Neural progenitor cell (in vitro differentiated cells): ENCODE data around the gene IPO4. TPM values are rescaled to one million over a fixed set of nuclear protein-coding genes. Genes with fewer than 3 reads are reported as not detected.

Experiments
- DNase-seq: peaks from one replicate; pipeline ENCODE4 v3.0.0-alpha.2; 2016; ENCODE audit warnings: low spot score
- H2AFZ ChIP-seq: fragments of 200-600 bp; sonication (generic); replicated peaks from 2 replicates; pipeline ENCODE4 v1.6.1; 2016; ENCODE audit warnings: antibody characterized with exemption
- H3F3A ChIP-seq: fragments of 200-600 bp; sonication (generic); 2 replicates; pipeline ENCODE4 v1.6.1; 2016; ENCODE audit warnings: antibody characterized with exemption, low read depth
- H3K27ac ChIP-seq: fragments of 200-600 bp; sonication (generic); 2 replicates; pipeline ENCODE4 v1.5.1; 2016; ENCODE audit warnings: mild to moderate bottlenecking
- H3K27me3 ChIP-seq: fragments of 200-600 bp; sonication (generic); 2 replicates; pipeline ENCODE4 v1.6.1; 2016; ENCODE audit warnings: mild to moderate bottlenecking, moderate library complexity
- H3K36me3 ChIP-seq: fragments of 200-600 bp; sonication (generic); 2 replicates; pipeline ENCODE4 v1.5.1; 2016
- H3K4me1 ChIP-seq: fragments of 200-600 bp; sonication (generic); 2 replicates; pipeline ENCODE4 v1.6.1; 2016; ENCODE audit warnings: mixed run types
- H3K4me2 ChIP-seq: fragments of 200-600 bp; sonication (generic); 2 replicates; pipeline ENCODE4 v1.6.1; 2016
- H3K4me3 ChIP-seq: fragments of 200-600 bp; sonication (generic); 2 replicates; pipeline ENCODE4 v1.5.1; 2016
- H3K79me2 ChIP-seq: fragments of 200-600 bp; sonication (generic); 2 replicates; pipeline ENCODE4 v1.6.1; 2016; ENCODE audit warnings: low read depth
- H3K9ac ChIP-seq: fragments of 200-600 bp; sonication (generic); 2 replicates; pipeline ENCODE4 v1.6.1; 2016
- H3K9me3 ChIP-seq: fragments of 200-600 bp; sonication (generic); 2 replicates; pipeline ENCODE4 v1.5.1; 2016; ENCODE audit warnings: low read depth
- H4K20me1 ChIP-seq: fragments of 200-600 bp; sonication (generic); 2 replicates; pipeline ENCODE4 v1.6.1; 2016; ENCODE audit warnings: low read depth
- H3K27ac Mint-ChIP-seq: 3 replicates; pipeline ENCODE4 v1.8.0; 2021; ENCODE audit warnings: mixed read lengths
- H3K27me3 Mint-ChIP-seq: 2 replicates; pipeline ENCODE4 v1.8.0; 2022; ENCODE audit warnings: low read depth, mild to moderate bottlenecking, inconsistent platforms, moderate library complexity, mixed read lengths; ENCODE audit not compliant: insufficient read depth
- H3K36me3 Mint-ChIP-seq: 3 replicates; pipeline ENCODE4 v1.8.0; 2021; ENCODE audit warnings: mixed read lengths
- H3K4me1 Mint-ChIP-seq: 3 replicates; pipeline ENCODE4 v1.8.0; 2021; ENCODE audit warnings: mixed read lengths
- H3K4me3 Mint-ChIP-seq: 3 replicates; pipeline ENCODE4 v1.8.0; 2021; ENCODE audit warnings: mild to moderate bottlenecking, moderate library complexity, mixed read lengths
- H3K9me3 Mint-ChIP-seq: 3 replicates; pipeline ENCODE4 v1.8.0; 2020; ENCODE audit warnings: mixed read lengths
- EZH2 ChIP-seq: fragments of 200-600 bp; sonication (generic); IDR thresholded peaks from 2 replicates; pipeline ENCODE4 v1.6.1; 2017; ENCODE audit warnings: antibody characterized with exemption, mild to moderate bottlenecking, moderate library complexity
- EZH2phosphoT487 ChIP-seq: fragments of 200-600 bp; sonication (generic); IDR thresholded peaks from 2 replicates; pipeline ENCODE4 v1.6.1; 2017; ENCODE audit warnings: antibody characterized with exemption
- total RNA-seq: library from RNA; depleted of rRNA; stranded (reverse); fragments of >200 nt; gene quantifications from 2 replicates; pipeline ENCODE4 v1.2.3, GENCODE V29; 2015; ENCODE audit warnings: low replicate concordance
- TF ChIP-seq, protein P1 (sequence below): fragments of 200-600 bp; sonication (generic); IDR thresholded peaks from 2 replicates; pipeline ENCODE4 v1.5.1; 2017; ENCODE audit warnings: antibody characterized with exemption, mild to moderate bottlenecking

The IPO4 gene
- total RNA-seq, 1 donor from 2014 or later = 15.9 TPM

DNA sequence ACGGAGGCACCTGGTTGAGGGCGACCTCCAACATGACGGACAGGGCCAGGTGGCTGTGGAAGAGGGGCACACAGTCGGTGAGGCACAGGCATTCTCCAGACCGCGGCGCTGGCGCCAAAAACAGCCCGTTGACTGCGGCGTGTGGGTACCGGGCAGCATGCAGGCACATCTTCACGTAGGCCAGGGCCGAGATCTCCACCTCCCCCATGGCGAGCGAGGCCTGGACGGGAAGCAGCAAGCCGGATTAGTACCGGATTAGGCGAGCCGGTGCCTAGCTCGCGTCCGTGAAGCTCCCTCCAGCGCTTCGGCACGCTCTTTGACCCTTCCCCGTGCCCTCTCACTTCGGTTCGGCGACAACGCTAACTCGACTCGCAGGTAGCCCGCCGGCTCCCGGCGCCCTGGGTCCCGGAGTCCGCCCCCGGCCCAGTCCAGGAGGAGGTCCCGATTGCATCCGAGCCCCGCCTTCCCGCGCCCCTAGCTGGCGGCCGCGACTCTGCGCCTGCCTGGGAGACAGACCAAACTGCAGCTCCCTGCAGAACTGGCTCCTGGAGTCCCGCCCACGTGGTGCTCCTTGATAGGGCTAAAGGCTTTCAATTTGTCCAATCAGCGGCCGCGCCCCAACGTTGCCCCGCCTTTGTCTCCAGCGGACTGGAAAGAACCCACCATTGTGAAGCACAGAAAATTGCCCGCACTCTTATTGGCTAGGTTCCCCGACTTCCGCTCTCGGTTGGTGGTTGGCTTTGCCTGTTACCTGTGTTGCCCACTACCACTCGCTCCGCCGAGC is 47.3 kb downstream of the IPO4 start, which contains the start of gene EMC9:
Gene EMC9, minus strand, starts transcription at position 495 of the 784 bp plus-strand sequence. Its CDS starts 287 bp downstream, at position 208.
- Histone ChIP-seq H3F3A (peaks cover 58% of the 10 kb centered on the region), H3K79me2 (peaks cover 30% of the 10 kb centered on the region), H3K4me3 (peak within 1 kb of the TSS; percentile 96), H3K9ac (peak within 1 kb of the TSS; percentile 47), H2AFZ (peak within 1 kb of the TSS; percentile 60), H4K20me1 (peaks cover 23% of the 10 kb centered on the region), H3K27me3 (peaks cover 8% of the 10 kb centered on the region), H3K9me3 (no peaks in the 10 kb centered on the region), H3K4me1 (peaks cover 17% of the 10 kb centered on the region), H3K36me3 (no peaks in the 10 kb centered on the region), H3K4me2 (peak within 1 kb of the TSS; percentile 90), H3K27ac (peak within 1 kb of the TSS; percentile 89)
- Mint-ChIP-seq H3K27me3 (peaks cover 8% of the 10 kb centered on the region), H3K36me3 (peaks cover 31% of the 10 kb centered on the region), H3K9me3 (no peaks in the 10 kb centered on the region), H3K27ac (peak within 1 kb of the TSS; percentile 76), H3K4me3 (peak within 1 kb of the TSS; percentile 99), H3K4me1 (peaks cover 39% of the 10 kb centered on the region)
- TF ChIP-seq EZH2phosphoT487 = no peak
- TF ChIP-seq, protein P1, sequence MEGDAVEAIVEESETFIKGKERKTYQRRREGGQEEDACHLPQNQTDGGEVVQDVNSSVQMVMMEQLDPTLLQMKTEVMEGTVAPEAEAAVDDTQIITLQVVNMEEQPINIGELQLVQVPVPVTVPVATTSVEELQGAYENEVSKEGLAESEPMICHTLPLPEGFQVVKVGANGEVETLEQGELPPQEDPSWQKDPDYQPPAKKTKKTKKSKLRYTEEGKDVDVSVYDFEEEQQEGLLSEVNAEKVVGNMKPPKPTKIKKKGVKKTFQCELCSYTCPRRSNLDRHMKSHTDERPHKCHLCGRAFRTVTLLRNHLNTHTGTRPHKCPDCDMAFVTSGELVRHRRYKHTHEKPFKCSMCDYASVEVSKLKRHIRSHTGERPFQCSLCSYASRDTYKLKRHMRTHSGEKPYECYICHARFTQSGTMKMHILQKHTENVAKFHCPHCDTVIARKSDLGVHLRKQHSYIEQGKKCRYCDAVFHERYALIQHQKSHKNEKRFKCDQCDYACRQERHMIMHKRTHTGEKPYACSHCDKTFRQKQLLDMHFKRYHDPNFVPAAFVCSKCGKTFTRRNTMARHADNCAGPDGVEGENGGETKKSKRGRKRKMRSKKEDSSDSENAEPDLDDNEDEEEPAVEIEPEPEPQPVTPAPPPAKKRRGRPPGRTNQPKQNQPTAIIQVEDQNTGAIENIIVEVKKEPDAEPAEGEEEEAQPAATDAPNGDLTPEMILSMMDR = peak; percentile 46
- DNase-seq = peak; percentile 100

DNA sequence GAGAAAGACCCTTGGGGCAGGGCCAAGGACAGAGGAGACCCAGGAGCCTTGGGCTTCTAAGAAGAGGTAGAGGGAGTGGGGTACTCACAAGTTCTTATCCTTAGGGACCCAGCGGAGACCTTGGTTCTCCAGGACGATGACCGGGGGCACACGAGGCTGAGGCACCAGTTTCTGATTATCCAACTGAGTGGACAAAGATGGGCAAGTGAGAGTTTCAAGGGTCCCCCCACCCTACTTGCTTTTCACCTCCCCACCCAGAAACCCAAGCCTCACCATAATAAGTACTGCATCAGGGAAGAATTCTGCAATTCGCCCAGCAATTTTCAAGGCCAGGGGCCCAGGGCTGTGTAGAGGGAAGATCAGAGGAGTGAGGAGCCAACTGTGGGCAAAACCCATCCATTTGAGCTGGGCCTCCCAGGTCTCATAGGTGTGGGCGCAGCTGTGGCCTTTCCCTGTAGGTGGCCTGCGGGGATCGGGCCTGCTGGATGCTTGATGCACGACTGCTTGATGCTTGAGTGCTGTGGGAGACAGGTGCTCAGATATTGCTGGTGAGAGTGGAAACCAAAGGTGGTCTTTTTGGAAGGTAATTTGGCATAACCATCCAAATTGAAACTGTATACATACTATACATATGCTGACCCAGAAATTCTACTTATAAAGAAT is 49.2 kb downstream of the IPO4 start:
- DNase-seq = no peak

DNA sequence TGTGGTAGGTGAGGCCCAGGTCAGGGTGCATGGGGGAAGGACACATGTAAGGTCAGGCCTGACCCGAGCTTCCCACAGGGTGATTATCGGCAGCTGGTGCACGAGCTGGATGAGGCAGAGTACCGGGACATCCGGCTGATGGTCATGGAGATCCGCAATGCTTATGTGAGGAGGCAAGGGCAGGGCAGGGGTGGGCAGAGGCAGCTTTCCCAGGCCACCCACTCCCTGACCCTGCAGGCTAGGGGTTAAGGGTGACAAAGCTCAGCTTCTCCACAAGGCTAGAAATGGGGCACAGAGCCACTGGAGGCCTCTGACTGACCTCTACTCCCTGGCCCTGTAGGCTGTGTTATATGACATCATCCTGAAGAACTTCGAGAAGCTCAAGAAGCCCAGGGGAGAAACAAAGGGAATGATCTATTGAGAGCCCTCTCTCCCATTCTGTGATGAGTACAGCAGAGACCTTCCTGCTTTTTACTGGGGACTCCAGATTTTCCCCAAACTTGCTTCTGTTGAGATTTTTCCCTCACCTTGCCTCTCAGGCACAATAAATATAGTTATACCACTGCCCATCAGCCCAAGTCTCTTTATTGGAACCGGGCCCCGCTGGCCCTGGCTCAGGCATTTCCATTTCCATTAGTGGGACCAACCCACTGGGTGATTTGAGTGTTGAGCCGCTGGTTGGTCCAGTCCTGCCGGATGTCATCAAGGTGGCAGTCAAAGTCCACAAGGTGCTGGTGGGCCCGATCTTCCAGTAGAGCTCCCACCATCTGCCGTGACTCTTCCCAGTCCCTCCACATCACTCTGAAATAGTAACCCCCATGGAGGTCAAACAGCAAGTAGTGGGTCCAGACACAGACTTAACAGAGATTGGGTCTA is 50.0 kb downstream of the IPO4 start:
- H3K4me1 ChIP-seq = peaks cover 13% of the 10 kb centered on the region
- no peak for DNase-seq
- no peak overlapping the region for H3K27ac ChIP-seq
- Mint-ChIP-seq H3K27me3 (peaks cover 8% of the 10 kb centered on the region), H3K4me3 (peak overlapping the region; percentile 99), H3K27ac (no peak overlapping the region), H3K36me3 (peaks cover 27% of the 10 kb centered on the region), H3K9me3 (no peaks in the 10 kb centered on the region), H3K4me1 (peaks cover 35% of the 10 kb centered on the region)
- no peak overlapping the region for H3K9ac ChIP-seq
- no peak for TF ChIP-seq EZH2phosphoT487
- TF ChIP-seq, protein P1 = no peak
- no peak for TF ChIP-seq EZH2
- peaks cover 20% of the 10 kb centered on the region for H3K79me2 ChIP-seq
- H3K9me3 ChIP-seq = no peaks in the 10 kb centered on the region
- H3K4me2 ChIP-seq = no peak overlapping the region
- H3K4me3 ChIP-seq = no peak overlapping the region
- no peak overlapping the region for H2AFZ ChIP-seq
- no peaks in the 10 kb centered on the region for H3K36me3 ChIP-seq
- peaks cover 71% of the 10 kb centered on the region for H3F3A ChIP-seq
- H4K20me1 ChIP-seq = peaks cover 23% of the 10 kb centered on the region
- H3K27me3 ChIP-seq = peaks cover 9% of the 10 kb centered on the region

More for the DNA sequence above, 49.2 kb downstream of the IPO4 start:
- H3K4me3 Mint-ChIP-seq = peak overlapping the region; percentile 99
- Histone ChIP-seq H3K4me3 (peak overlapping the region; percentile 96), H3K79me2 (peaks cover 20% of the 10 kb centered on the region), H4K20me1 (peaks cover 23% of the 10 kb centered on the region), H3K36me3 (no peaks in the 10 kb centered on the region), H3K9ac (no peak overlapping the region), H3K9me3 (no peaks in the 10 kb centered on the region), H3F3A (peaks cover 69% of the 10 kb centered on the region), H3K27me3 (peaks cover 9% of the 10 kb centered on the region), H2AFZ (no peak overlapping the region), H3K27ac (no peak overlapping the region), H3K4me1 (peaks cover 13% of the 10 kb centered on the region), H3K4me2 (peak overlapping the region; percentile 90)
- H3K27me3 Mint-ChIP-seq = peaks cover 8% of the 10 kb centered on the region
- H3K27ac Mint-ChIP-seq = no peak overlapping the region
- peaks cover 35% of the 10 kb centered on the region for H3K4me1 Mint-ChIP-seq
- H3K36me3 Mint-ChIP-seq = peaks cover 29% of the 10 kb centered on the region
- no peaks in the 10 kb centered on the region for H3K9me3 Mint-ChIP-seq
- TF ChIP-seq EZH2phosphoT487 (no peak), EZH2 (no peak)
- TF ChIP-seq, protein P1 = no peak
